ENCODE results near the gene VSIG10L. TPM values are rescaled to one million over a fixed set of nuclear protein-coding genes. Genes with fewer than 3 reads are reported as not detected.

VSIG10L gene
- total RNA-seq, 1 experiment from 2014 or later, result 11.6 TPM

DNA sequence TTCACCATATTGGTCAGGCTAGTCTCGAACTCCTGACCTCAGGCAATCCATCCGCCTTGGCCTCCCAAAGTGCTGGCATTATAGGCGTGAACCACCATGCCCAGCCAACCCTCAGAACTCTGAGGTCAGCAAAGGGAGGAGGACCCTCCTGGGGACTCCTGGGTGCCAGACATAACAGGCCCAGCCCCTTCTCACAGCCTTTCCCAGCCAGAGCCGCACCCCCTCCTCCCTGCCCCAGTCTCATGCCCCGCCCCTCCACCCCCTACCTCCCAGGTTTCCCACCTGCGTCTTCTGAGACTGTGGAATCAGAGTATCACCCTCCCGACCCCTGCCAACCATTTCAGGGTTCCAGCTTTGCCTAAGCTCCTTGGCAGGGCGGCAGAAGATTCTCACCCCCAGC is 25.3 kb downstream of the VSIG10L start (continued):
- no peak for TF ChIP-seq PRRX2 (CRISPR knock-in tag; IDR thresholded peaks at IDR 0.05)
- TF ChIP-seq ZNF263 (CRISPR knock-in tag; IDR thresholded peaks at IDR 0.05; ENCODE audit: low read depth), result no peak
- TF ChIP-seq, protein P1, sequence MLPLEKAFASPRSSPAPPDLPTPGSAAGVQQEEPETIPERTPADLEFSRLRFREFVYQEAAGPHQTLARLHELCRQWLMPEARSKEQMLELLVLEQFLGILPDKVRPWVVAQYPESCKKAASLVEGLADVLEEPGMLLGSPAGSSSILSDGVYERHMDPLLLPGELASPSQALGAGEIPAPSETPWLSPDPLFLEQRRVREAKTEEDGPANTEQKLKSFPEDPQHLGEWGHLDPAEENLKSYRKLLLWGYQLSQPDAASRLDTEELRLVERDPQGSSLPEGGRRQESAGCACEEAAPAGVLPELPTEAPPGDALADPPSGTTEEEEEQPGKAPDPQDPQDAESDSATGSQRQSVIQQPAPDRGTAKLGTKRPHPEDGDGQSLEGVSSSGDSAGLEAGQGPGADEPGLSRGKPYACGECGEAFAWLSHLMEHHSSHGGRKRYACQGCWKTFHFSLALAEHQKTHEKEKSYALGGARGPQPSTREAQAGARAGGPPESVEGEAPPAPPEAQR (CRISPR knock-in tag; IDR thresholded peaks at IDR 0.05), result no peak
- TF ChIP-seq E2F5 (CRISPR knock-in tag; IDR thresholded peaks at IDR 0.05), result no peak
- TF ChIP-seq, protein P2, sequence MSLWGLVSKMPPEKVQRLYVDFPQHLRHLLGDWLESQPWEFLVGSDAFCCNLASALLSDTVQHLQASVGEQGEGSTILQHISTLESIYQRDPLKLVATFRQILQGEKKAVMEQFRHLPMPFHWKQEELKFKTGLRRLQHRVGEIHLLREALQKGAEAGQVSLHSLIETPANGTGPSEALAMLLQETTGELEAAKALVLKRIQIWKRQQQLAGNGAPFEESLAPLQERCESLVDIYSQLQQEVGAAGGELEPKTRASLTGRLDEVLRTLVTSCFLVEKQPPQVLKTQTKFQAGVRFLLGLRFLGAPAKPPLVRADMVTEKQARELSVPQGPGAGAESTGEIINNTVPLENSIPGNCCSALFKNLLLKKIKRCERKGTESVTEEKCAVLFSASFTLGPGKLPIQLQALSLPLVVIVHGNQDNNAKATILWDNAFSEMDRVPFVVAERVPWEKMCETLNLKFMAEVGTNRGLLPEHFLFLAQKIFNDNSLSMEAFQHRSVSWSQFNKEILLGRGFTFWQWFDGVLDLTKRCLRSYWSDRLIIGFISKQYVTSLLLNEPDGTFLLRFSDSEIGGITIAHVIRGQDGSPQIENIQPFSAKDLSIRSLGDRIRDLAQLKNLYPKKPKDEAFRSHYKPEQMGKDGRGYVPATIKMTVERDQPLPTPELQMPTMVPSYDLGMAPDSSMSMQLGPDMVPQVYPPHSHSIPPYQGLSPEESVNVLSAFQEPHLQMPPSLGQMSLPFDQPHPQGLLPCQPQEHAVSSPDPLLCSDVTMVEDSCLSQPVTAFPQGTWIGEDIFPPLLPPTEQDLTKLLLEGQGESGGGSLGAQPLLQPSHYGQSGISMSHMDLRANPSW (CRISPR knock-in tag; conservative IDR thresholded peaks at IDR 0.05; ENCODE audit: low read depth), result no peak

DNA sequence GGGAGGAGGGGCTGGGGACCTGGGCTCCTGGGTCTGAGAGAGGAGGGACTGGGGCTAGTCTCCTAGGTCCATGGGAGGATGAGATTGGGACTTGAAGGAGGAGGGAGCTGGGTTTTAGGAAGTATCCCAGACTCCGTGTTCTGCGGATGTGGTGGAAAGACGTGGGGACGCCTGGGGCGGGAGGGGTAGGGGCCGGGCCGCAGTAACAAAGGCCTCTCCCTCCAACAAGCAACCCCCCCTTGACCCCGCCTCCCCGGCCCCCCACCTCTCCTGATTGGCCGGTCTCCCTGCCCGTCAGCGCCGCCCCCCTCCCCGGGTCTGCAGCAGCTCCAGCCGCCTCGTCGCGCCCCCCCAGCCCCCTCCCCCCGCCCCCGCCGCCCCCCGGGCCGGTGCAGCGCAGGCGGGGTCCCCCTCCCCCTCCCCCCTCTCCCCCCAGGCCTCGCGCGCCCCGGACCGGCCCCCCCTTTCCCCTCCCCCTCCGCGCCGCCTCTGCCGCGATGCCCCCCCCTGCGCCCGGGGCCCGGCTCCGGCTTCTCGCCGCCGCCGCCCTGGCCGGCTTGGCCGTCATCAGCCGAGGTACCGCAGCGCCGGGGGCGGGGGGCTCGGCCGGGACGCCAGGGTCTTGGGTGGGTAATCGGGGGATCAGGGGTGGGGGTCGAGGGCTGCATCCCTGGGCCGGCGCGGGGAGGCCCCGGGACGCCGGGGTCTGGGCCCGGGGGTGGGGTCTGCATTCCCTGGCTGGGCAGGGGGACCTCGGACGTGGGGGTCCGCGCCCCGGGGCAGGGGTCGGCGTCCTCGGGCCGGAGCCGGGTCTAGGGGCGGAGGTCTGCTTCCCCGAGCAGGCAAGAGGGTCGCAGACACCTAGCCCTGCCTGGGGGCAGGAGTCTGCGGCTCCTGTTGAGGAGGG is 30.3 kb downstream of the VSIG10L start, which contains the start of gene IGLON5:
Gene IGLON5, plus strand, starts transcription at position 294 of the 907 bp plus-strand sequence. Its CDS starts 204 bp downstream, at position 498.
- H3K4me1 Mint-ChIP-seq, result peaks cover 23% of the 10 kb centered on the region
- DNase-seq (ENCODE audit: low spot score) (peak; percentile 72), ATAC-seq (peak; percentile 85)
- TF ChIP-seq TCF7 (CRISPR knock-in tag; IDR thresholded peaks at IDR 0.05; ENCODE audit: low read depth), result no peak
- H3K9me3 Mint-ChIP-seq, result peaks cover 19% of the 10 kb centered on the region
- ChIA-PET CTCF (interaction anchor here (0.6 to 1.7 kb wide), 5 partner anchors 16 to 153 kb away, joined by 3 to 6 read pairs (median 5); no protein-coding TSS in a partner anchor), POLR2A (no interaction called here)
- H3K36me3 Mint-ChIP-seq, result peaks cover 14% of the 10 kb centered on the region
- peak within 1 kb of the TSS; percentile 83 for H3K4me3 Mint-ChIP-seq
- H3K27ac Mint-ChIP-seq, result no peak within 1 kb of the TSS
- H3K27me3 Mint-ChIP-seq (ENCODE audit: low read depth), result peaks cover 21% of the 10 kb centered on the region

DNA sequence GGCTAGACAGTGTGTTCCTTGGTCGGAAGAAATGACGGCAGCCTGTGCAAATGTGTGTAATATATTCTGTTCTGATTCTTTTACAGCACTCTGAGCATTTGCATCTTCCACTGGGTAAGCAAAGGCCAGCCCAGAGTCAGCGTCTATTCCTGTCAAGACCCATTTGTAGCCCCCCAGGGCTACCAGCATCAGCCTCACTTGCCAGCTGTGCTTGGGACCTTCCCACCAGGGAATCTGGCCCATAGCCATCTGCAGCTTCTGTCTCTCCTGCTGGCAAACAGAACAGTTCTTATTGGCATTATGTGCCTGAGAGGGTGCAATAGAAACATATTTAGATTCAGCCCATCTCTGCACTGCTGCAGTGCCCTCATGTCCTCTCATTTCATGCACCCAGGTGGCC is 36.5 kb downstream of the VSIG10L start:
- DNase-seq (ENCODE audit: low spot score), result no peak
- H3K27ac Mint-ChIP-seq, result no peak overlapping the region
- H3K27me3 Mint-ChIP-seq (ENCODE audit: low read depth), result peaks cover 40% of the 10 kb centered on the region
- POLR2A ChIA-PET, result no interaction called here
- H3K36me3 Mint-ChIP-seq, result peaks cover 11% of the 10 kb centered on the region
- CTCF ChIA-PET, result no interaction called here
- peaks cover 11% of the 10 kb centered on the region for H3K4me1 Mint-ChIP-seq
- no peak for ATAC-seq
- H3K9me3 Mint-ChIP-seq, result peaks cover 34% of the 10 kb centered on the region
- no peak overlapping the region for H3K4me3 Mint-ChIP-seq
- no peak for TF ChIP-seq MYBL2 (CRISPR knock-in tag; IDR thresholded peaks at IDR 0.05)
- TF ChIP-seq HMGA2 (CRISPR knock-in tag; IDR thresholded peaks at IDR 0.05), result no peak
- TF ChIP-seq FOXP4 (CRISPR knock-in tag; IDR thresholded peaks at IDR 0.05), result no peak
- TF ChIP-seq, protein P3, sequence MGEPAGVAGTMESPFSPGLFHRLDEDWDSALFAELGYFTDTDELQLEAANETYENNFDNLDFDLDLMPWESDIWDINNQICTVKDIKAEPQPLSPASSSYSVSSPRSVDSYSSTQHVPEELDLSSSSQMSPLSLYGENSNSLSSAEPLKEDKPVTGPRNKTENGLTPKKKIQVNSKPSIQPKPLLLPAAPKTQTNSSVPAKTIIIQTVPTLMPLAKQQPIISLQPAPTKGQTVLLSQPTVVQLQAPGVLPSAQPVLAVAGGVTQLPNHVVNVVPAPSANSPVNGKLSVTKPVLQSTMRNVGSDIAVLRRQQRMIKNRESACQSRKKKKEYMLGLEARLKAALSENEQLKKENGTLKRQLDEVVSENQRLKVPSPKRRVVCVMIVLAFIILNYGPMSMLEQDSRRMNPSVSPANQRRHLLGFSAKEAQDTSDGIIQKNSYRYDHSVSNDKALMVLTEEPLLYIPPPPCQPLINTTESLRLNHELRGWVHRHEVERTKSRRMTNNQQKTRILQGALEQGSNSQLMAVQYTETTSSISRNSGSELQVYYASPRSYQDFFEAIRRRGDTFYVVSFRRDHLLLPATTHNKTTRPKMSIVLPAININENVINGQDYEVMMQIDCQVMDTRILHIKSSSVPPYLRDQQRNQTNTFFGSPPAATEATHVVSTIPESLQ (CRISPR knock-in tag; IDR thresholded peaks at IDR 0.05), result no peak
- TF ChIP-seq SOX15 (CRISPR knock-in tag; IDR thresholded peaks at IDR 0.05), result no peak
- TF ChIP-seq FOXP1 (CRISPR knock-in tag; IDR thresholded peaks at IDR 0.05; ENCODE audit: borderline replicate concordance), result no peak
- no peak for TF ChIP-seq TCF7 (CRISPR knock-in tag; IDR thresholded peaks at IDR 0.05; ENCODE audit: low read depth)
- no peak for TF ChIP-seq TEAD1 (CRISPR knock-in tag; IDR thresholded peaks at IDR 0.05)
- TF ChIP-seq FOXK1 (CRISPR knock-in tag; IDR thresholded peaks at IDR 0.05), result no peak
- no peak for TF ChIP-seq PRDM15 (CRISPR knock-in tag; IDR thresholded peaks at IDR 0.05)
- TF ChIP-seq, protein P4, sequence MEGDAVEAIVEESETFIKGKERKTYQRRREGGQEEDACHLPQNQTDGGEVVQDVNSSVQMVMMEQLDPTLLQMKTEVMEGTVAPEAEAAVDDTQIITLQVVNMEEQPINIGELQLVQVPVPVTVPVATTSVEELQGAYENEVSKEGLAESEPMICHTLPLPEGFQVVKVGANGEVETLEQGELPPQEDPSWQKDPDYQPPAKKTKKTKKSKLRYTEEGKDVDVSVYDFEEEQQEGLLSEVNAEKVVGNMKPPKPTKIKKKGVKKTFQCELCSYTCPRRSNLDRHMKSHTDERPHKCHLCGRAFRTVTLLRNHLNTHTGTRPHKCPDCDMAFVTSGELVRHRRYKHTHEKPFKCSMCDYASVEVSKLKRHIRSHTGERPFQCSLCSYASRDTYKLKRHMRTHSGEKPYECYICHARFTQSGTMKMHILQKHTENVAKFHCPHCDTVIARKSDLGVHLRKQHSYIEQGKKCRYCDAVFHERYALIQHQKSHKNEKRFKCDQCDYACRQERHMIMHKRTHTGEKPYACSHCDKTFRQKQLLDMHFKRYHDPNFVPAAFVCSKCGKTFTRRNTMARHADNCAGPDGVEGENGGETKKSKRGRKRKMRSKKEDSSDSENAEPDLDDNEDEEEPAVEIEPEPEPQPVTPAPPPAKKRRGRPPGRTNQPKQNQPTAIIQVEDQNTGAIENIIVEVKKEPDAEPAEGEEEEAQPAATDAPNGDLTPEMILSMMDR (IDR thresholded peaks at IDR 0.05), result no peak

Measured in WTC11 (cell line).